ENCODE results near the gene HBA2.

Gene HBA2

DNA sequence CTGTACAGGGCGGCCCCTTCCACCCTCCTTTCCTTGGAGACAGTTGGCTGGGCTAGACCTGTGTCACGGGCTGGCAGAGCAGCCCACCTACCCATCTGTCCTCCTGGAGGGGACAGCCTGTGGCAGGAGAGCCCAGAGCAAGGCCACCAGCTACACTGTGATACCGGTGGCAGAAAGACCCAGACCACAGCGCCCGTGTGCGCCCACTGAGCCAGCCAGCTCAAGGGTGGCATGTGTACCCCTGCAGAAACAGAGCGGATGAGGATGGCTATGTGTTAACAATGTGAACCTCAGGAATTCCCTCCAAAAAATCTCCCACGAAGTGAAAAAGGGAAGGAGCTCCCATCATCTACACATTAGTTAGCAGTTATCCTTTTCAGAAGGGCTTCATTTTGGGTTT is 14.7 kb downstream of the HBA2 start:
- TF ChIP-seq, protein P1, sequence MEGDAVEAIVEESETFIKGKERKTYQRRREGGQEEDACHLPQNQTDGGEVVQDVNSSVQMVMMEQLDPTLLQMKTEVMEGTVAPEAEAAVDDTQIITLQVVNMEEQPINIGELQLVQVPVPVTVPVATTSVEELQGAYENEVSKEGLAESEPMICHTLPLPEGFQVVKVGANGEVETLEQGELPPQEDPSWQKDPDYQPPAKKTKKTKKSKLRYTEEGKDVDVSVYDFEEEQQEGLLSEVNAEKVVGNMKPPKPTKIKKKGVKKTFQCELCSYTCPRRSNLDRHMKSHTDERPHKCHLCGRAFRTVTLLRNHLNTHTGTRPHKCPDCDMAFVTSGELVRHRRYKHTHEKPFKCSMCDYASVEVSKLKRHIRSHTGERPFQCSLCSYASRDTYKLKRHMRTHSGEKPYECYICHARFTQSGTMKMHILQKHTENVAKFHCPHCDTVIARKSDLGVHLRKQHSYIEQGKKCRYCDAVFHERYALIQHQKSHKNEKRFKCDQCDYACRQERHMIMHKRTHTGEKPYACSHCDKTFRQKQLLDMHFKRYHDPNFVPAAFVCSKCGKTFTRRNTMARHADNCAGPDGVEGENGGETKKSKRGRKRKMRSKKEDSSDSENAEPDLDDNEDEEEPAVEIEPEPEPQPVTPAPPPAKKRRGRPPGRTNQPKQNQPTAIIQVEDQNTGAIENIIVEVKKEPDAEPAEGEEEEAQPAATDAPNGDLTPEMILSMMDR (IDR thresholded peaks at IDR 0.05; ENCODE audit: insufficient read depth, low read depth, low read length, missing control alignments), result no peak
- no peak overlapping the region for H3K4me3 ChIP-seq (ENCODE audit: low read length)
- no peak for DNase-seq (ENCODE audit: low read depth)

DNA sequence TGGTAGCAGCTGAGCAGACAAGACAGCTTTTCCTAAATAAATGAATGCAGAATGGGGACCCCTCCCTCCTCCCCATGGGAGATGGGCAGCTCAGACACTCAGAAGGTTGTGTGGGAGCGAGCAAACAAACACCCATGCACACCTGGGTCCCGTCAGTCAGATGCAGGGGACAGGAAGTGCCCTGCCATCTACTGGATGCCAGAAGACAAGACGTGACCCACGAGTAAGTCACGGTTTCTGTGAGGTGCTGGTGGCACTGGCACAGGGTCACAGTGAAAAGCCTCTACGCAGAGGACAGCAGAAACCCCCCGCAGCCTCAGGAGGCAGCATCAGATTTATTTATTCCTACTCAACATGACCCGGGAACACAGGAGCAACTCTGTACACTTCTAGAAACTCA is 16.0 kb downstream of the HBA2 start:
- TF ChIP-seq, protein P1 (IDR thresholded peaks at IDR 0.05; ENCODE audit: insufficient read depth, low read depth, low read length, missing control alignments), result peak; percentile 9
- DNase-seq (ENCODE audit: low read depth), result no peak
- H3K4me3 ChIP-seq (ENCODE audit: low read length), result no peak overlapping the region

DNA sequence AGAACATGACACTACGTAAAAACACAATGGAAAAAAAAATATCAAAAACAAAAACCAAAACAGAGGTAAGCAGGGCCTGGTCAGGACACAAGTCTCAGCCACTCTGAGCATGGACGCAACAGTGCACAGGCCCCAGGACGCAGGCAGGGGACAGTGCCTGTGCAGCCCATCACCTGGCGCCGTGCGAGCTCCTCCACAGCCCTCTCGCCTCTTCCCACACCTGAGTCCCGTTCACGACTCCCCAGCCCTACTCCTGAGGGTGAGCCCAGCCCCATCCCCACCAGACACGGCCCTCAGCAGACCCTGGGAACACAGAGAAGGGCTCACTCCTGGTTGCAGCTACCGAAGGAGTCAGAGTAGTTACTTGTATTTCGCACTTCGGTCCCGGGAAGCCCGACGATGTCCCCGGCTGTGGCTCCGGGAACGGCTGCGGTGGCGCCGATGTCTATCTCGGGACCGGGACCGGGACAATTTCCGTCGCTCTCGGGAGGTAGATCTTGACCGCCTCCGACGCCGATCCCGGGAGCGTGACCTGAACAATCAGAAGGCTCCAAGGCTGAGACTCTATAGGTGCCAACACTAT is 17.0 kb downstream of the HBA2 start:
- no peak for DNase-seq (ENCODE audit: low read depth)
- no peak overlapping the region for H3K4me3 ChIP-seq (ENCODE audit: low read length)
- TF ChIP-seq, protein P1 (IDR thresholded peaks at IDR 0.05; ENCODE audit: insufficient read depth, low read depth, low read length, missing control alignments), result no peak

DNA sequence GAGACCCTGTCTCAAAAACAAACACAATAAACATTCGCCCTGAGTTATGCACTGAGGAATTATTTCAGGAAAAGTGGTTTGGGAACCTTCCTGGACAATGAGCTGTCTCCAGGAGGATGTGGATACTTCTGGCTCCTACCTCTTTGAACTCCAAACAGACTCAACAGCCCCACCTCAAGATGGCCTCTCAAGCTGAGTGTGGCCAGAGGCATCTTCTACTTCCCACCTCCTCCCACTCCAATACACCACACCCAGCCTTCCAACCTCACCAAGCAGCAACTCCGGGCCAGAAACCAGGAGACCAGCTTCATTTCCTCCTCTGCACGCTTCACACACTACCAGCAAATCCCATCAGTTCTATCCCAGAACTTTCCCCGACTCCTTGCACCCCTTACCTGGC is 19.2 kb downstream of the HBA2 start:
- DNase-seq (ENCODE audit: low read depth), result no peak
- H3K4me3 ChIP-seq (ENCODE audit: low read length), result no peak overlapping the region
- TF ChIP-seq, protein P1 (IDR thresholded peaks at IDR 0.05; ENCODE audit: insufficient read depth, low read depth, low read length, missing control alignments), result no peak

DNA sequence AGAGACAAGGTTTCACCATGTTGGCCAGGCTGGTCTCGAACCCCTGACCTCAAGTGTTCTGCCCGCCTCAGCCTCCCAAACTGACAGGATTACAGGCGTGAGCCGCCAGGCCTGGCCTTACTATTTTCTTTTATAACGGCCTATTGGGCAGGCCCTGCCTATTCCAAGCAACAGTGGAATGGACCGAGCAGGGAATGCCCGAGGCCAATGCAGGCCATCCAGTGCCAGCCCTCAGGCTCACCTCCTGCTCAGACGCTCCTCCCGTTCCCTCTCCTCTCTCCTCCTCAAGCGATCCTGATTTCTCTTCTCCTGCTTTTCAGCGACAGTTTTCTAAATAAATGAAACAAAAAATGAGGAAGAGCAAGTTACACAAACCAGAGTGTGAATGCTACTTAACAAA is 20.0 kb downstream of the HBA2 start:
- TF ChIP-seq, protein P1 (IDR thresholded peaks at IDR 0.05; ENCODE audit: insufficient read depth, low read depth, low read length, missing control alignments), result no peak

DNA sequence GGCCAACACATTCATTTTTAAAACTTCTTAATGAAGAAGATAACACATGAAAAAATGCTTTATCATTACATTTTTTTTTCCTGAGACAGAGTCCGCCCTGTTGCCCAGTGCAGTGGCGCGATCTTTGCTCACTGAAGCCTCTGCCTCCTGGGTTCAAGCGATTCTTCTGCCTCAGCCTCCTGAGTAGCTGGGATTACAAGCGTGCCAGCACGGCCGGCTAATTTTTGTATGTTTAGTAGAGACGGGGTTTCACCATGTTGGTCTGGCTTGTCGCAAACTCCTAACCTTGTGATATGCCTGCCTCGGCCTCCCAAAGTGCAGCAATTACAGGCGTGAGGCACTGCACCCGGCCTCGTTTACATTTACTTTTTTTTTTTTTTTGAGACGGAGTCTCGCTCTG is 20.8 kb downstream of the HBA2 start:
- DNase-seq (ENCODE audit: low read depth), result no peak
- TF ChIP-seq, protein P1 (IDR thresholded peaks at IDR 0.05; ENCODE audit: insufficient read depth, low read depth, low read length, missing control alignments), result no peak
- H3K4me3 ChIP-seq (ENCODE audit: low read length), result no peak overlapping the region

More for the DNA sequence above, 20.0 kb downstream of the HBA2 start:
- H3K4me3 ChIP-seq (ENCODE audit: low read length), result no peak overlapping the region
- DNase-seq (ENCODE audit: low read depth), result no peak

DNA sequence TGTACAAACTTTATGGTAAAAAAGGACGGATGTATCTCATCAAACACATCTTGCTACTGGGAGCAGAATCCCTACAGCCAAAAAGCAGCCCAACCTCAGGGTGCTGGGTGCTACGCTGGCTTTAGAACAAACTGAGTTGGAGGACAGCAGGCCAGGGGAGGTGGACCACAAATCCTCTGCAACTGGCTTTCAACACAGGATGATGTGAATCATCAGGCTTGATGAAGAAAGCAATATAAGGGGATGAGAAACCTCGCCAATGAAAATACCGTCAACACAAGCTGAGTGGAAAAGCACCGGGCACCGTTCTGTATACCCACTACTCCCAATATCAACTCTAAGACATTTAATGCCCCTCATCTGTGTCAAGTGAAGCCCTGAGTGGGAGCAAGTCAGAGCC is 21.8 kb downstream of the HBA2 start:
- DNase-seq (ENCODE audit: low read depth), result no peak
- H3K4me3 ChIP-seq (ENCODE audit: low read length), result no peak overlapping the region
- TF ChIP-seq, protein P1 (IDR thresholded peaks at IDR 0.05; ENCODE audit: insufficient read depth, low read depth, low read length, missing control alignments), result no peak

Measured in epithelial cell of esophagus (primary cell).